Osteoblast (primary cell): Measurements from ENCODE around the gene MVD. TPM values are rescaled to one million over a fixed set of nuclear protein-coding genes. Genes with fewer than 3 reads are reported as not detected.
A peak's percentile ranks its signal among the peaks of the same experiment; 100 is the strongest.

Experiments
- DNase-seq: peaks from one replicate; pipeline ENCODE4 v3.0.0; 2011; ENCODE audit warnings: low spot score, mixed read lengths; ENCODE audit not compliant: insufficient read length; ENCODE audit errors: missing footprints
- H2AFZ ChIP-seq: 2 replicates; pipeline ENCODE4 v1.6.0; 2011; ENCODE audit warnings: mild to moderate bottlenecking, low read length
- H3K27ac ChIP-seq: 2 replicates; pipeline ENCODE4 v1.5.1; 2011; ENCODE audit warnings: mild to moderate bottlenecking, low read depth, low read length, moderate library complexity
- H3K27me3 ChIP-seq: 2 replicates; pipeline ENCODE4 v1.6.0; 2012; ENCODE audit warnings: mild to moderate bottlenecking, control low read depth, inconsistent platforms, low read length, moderate library complexity; ENCODE audit not compliant: insufficient read depth
- H3K36me3 ChIP-seq: 2 replicates; pipeline ENCODE4 v1.5.1; 2011; ENCODE audit warnings: mild to moderate bottlenecking, low read length, control low read depth, moderate library complexity; ENCODE audit not compliant: insufficient read depth
- H3K4me1 ChIP-seq: 2 replicates; pipeline ENCODE4 v1.5.1; 2011; ENCODE audit warnings: mild to moderate bottlenecking, low read length, control low read depth, moderate library complexity; ENCODE audit not compliant: insufficient read depth
- H3K4me2 ChIP-seq: 2 replicates; pipeline ENCODE4 v1.6.0; 2011; ENCODE audit warnings: mild to moderate bottlenecking, low read length; ENCODE audit not compliant: insufficient read depth
- H3K4me3 ChIP-seq: fragments of 200-600 bp; sonication (generic); 3 replicates; pipeline ENCODE4 v1.5.1; 2012; ENCODE audit warnings: mild to moderate bottlenecking, low read length, inconsistent platforms; ENCODE audit not compliant: insufficient read depth
- H3K79me2 ChIP-seq: 2 replicates; pipeline ENCODE4 v1.6.0; 2012; ENCODE audit warnings: mild to moderate bottlenecking, low read length, control low read depth, inconsistent platforms; ENCODE audit not compliant: insufficient read depth
- H3K9me3 ChIP-seq: 2 replicates; pipeline ENCODE4 v1.5.1; 2011; ENCODE audit warnings: low read depth, low read length, control low read depth
- H4K20me1 ChIP-seq: 2 replicates; pipeline ENCODE4 v1.6.0; 2012; ENCODE audit warnings: mild to moderate bottlenecking, low read length, control low read depth; ENCODE audit not compliant: insufficient read depth
- CTCF ChIP-seq: IDR thresholded peaks from 2 replicates; pipeline ENCODE4 v1.5.1; 2011; ENCODE audit warnings: mild to moderate bottlenecking, low read depth, low read length, moderate library complexity; ENCODE audit errors: extremely low read depth
- total RNA-seq: library from RNA; depleted of rRNA; stranded (reverse); fragments of >200 nt; gene quantifications from 2 replicates; pipeline ENCODE4 v1.2.3, GENCODE V29; 2012

The MVD gene
- total RNA-seq, 1 donor: 67.3 TPM

DNA sequence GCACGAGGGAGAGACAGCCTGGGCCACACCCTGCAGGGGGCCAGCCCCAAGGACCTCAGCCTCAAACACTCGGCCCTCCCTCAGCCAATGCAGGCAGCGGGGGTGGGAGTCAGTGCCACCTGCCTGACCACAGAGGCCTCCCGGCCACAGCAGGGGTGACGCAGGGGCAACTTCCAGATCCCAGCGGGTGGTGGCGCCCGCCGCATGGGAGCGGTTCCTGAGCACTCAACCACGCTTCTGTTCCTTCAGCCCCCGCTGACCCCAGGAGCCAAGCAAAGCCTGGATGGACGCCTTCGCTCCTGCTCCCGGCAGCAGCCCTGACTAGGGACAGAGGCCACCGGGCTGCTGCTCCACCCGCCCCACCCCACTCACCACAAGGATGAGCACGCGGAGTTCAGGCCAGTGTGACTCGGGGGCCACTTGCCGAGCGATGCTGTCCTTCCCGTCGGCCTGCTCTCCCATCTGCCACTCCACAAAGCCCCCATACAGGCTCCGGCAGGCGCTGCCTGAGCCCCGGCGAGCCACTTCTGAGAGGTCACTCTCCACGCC lies 7.1 kb downstream of the MVD start:
- no peaks in the 10 kb centered on the region for H3K27me3 ChIP-seq
- H3K9me3 ChIP-seq: no peaks in the 10 kb centered on the region
- H3K4me3 ChIP-seq: no peak overlapping the region
- peaks cover 6% of the 10 kb centered on the region for H3K4me1 ChIP-seq
- H3K36me3 ChIP-seq: peaks cover 8% of the 10 kb centered on the region
- DNase-seq: peak; percentile 58
- no peak overlapping the region for H2AFZ ChIP-seq
- peaks cover 19% of the 10 kb centered on the region for H3K79me2 ChIP-seq
- H3K27ac ChIP-seq: no peak overlapping the region
- no peak for TF ChIP-seq CTCF
- peaks cover 8% of the 10 kb centered on the region for H4K20me1 ChIP-seq
- H3K4me2 ChIP-seq: no peak overlapping the region

GRCh38 chr16:88655053-88655732 lies 7.7 kb downstream of the MVD start:
- H3K27ac ChIP-seq: no peak overlapping the region
- TF ChIP-seq CTCF: no peak
- peak; percentile 77 for DNase-seq

DNA sequence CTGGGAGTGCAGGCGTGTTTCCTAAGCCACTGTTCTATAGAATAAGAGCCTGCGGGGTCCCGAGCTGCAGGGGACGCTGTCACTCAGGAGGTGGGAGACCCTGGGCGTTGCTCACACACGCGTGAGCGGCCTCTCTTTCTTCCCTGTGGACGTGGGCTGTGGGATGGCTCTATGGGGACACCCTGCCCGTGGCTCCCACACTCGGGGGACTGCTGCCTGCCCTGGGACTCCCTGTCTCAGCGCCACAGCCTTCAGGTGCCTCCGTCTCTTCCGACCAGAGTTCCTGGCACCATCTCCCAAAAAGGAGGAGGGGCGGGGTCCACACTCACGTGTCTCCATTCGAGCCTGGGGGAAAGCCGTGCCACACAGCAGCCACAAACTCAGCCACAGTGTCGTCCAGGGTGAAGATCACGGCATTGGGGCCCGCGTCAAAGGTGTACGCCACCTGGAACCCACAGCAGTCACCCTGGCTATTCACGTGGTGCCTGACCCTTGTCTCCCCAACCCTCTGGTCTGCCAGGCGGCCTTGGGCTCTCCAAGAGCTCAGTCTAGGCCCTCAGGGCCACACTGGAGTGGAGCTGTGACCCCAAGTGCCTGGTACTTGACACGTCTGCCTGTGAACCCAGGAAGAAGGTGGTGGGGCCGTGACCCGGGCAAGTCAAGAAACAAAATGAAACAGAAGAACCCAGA lies 8.4 kb downstream of the MVD start:
- H2AFZ ChIP-seq: no peak overlapping the region
- peaks cover 11% of the 10 kb centered on the region for H3K4me1 ChIP-seq
- H3K9me3 ChIP-seq: no peaks in the 10 kb centered on the region
- H3K27ac ChIP-seq: no peak overlapping the region
- no peaks in the 10 kb centered on the region for H3K27me3 ChIP-seq
- peaks cover 16% of the 10 kb centered on the region for H3K79me2 ChIP-seq
- peak; percentile 61 for DNase-seq
- H3K4me2 ChIP-seq: no peak overlapping the region
- TF ChIP-seq CTCF: no peak
- peaks cover 8% of the 10 kb centered on the region for H3K36me3 ChIP-seq
- no peak overlapping the region for H3K4me3 ChIP-seq
- peaks cover 12% of the 10 kb centered on the region for H4K20me1 ChIP-seq

More at GRCh38 chr16:88655053-88655732, 7.7 kb downstream of the MVD start:
- H3K36me3 ChIP-seq: peaks cover 8% of the 10 kb centered on the region
- H4K20me1 ChIP-seq: peaks cover 8% of the 10 kb centered on the region
- H3K4me1 ChIP-seq: peaks cover 7% of the 10 kb centered on the region
- no peaks in the 10 kb centered on the region for H3K27me3 ChIP-seq
- peaks cover 17% of the 10 kb centered on the region for H3K79me2 ChIP-seq
- no peak overlapping the region for H3K4me2 ChIP-seq
- no peak overlapping the region for H3K4me3 ChIP-seq
- no peak overlapping the region for H2AFZ ChIP-seq
- no peaks in the 10 kb centered on the region for H3K9me3 ChIP-seq
